IPS-15b (cell line): ENCODE data around the gene SMIM23.

Source experiments
- H3K27me3 ChIP-seq: one replicate; pipeline ENCODE4 v1.6.1; 2013; ENCODE audit warnings: low read length; ENCODE audit not compliant: control insufficient read depth, insufficient read depth
- H3K36me3 ChIP-seq: one replicate; pipeline ENCODE4 v1.6.1; 2013; ENCODE audit warnings: low read length; ENCODE audit not compliant: control insufficient read depth, insufficient read depth
- H3K4me1 ChIP-seq: one replicate; pipeline ENCODE4 v1.6.1; 2013; ENCODE audit warnings: mild to moderate bottlenecking, low read length; ENCODE audit not compliant: control insufficient read depth, insufficient read depth
- H3K4me3 ChIP-seq: one replicate; pipeline ENCODE4 v1.5.1; 2013; ENCODE audit warnings: low read depth, low read length
- H3K9ac ChIP-seq: one replicate; pipeline ENCODE4 v1.6.1; 2013; ENCODE audit warnings: low read depth, mild to moderate bottlenecking, low read length
- H3K9me3 ChIP-seq: one replicate; pipeline ENCODE4 v1.6.1; 2013; ENCODE audit warnings: mild to moderate bottlenecking, low read length; ENCODE audit not compliant: control insufficient read depth, insufficient read depth

SMIM23 gene

GRCh38 chr5:171785517-171785916 lies at the start of gene SMIM23:
SMIM23 (plus strand) TSS chr5:171785817; CDS start chr5:171785872, 55 bp downstream.
- Histone ChIP-seq H3K4me1 (no peaks in the 10 kb centered on the region), H3K4me3 (no peak within 1 kb of the TSS), H3K9me3 (no peaks in the 10 kb centered on the region), H3K9ac (no peak within 1 kb of the TSS), H3K36me3 (no peaks in the 10 kb centered on the region), H3K27me3 (no peaks in the 10 kb centered on the region)

- Histone ChIP-seq H3K4me3 (no peak overlapping the region), H3K27me3 (no peaks in the 10 kb centered on the region), H3K9ac (no peak overlapping the region), H3K4me1 (peaks cover 3% of the 10 kb centered on the region), H3K36me3 (no peaks in the 10 kb centered on the region), H3K9me3 (no peaks in the 10 kb centered on the region)
These were observed 48.4 kb upstream of the SMIM23 start for GRCh38 chr5:171736976-171737891.

GRCh38 chr5:171738501-171738900 lies 47.1 kb upstream of the SMIM23 start:
- Histone ChIP-seq H3K27me3 (no peaks in the 10 kb centered on the region), H3K4me1 (peaks cover 3% of the 10 kb centered on the region)

GRCh38 chr5:171739271-171739670 lies 46.3 kb upstream of the SMIM23 start:
- Histone ChIP-seq H3K9me3 (no peaks in the 10 kb centered on the region), H3K36me3 (no peaks in the 10 kb centered on the region), H3K9ac (no peak overlapping the region), H3K27me3 (no peaks in the 10 kb centered on the region), H3K4me3 (no peak overlapping the region), H3K4me1 (peaks cover 3% of the 10 kb centered on the region)

More at GRCh38 chr5:171738501-171738900, 47.1 kb upstream of the SMIM23 start:
- Histone ChIP-seq H3K9ac (no peak overlapping the region), H3K36me3 (no peaks in the 10 kb centered on the region), H3K4me3 (no peak overlapping the region), H3K9me3 (no peaks in the 10 kb centered on the region)

- Histone ChIP-seq H3K36me3 (no peaks in the 10 kb centered on the region), H3K9me3 (no peaks in the 10 kb centered on the region), H3K4me1 (peaks cover 3% of the 10 kb centered on the region), H3K9ac (no peak overlapping the region), H3K27me3 (no peaks in the 10 kb centered on the region), H3K4me3 (no peak overlapping the region)
These were observed 42.1 kb upstream of the SMIM23 start for GRCh38 chr5:171743436-171744076.

GRCh38 chr5:171744264-171744663 lies 41.4 kb upstream of the SMIM23 start:
- H3K4me1 ChIP-seq, result no peaks in the 10 kb centered on the region
- H3K4me3 ChIP-seq, result no peak overlapping the region
- H3K36me3 ChIP-seq, result no peaks in the 10 kb centered on the region
- no peak overlapping the region for H3K9ac ChIP-seq
- H3K9me3 ChIP-seq, result no peaks in the 10 kb centered on the region
- H3K27me3 ChIP-seq, result no peaks in the 10 kb centered on the region

- H3K36me3 ChIP-seq, result no peaks in the 10 kb centered on the region
- H3K4me3 ChIP-seq, result no peak overlapping the region
- H3K9ac ChIP-seq, result no peak overlapping the region
- no peaks in the 10 kb centered on the region for H3K4me1 ChIP-seq
- no peaks in the 10 kb centered on the region for H3K27me3 ChIP-seq
- no peaks in the 10 kb centered on the region for H3K9me3 ChIP-seq
These were observed 40.7 kb upstream of the SMIM23 start for GRCh38 chr5:171744882-171745281.

- no peaks in the 10 kb centered on the region for H3K27me3 ChIP-seq
- H3K4me3 ChIP-seq, result no peak overlapping the region
These were observed 40.0 kb upstream of the SMIM23 start for GRCh38 chr5:171745602-171746001.

GRCh38 chr5:171747061-171747859 lies 38.4 kb upstream of the SMIM23 start:
- Histone ChIP-seq H3K9ac (no peak overlapping the region), H3K36me3 (no peaks in the 10 kb centered on the region), H3K4me3 (no peak overlapping the region), H3K4me1 (no peaks in the 10 kb centered on the region), H3K27me3 (no peaks in the 10 kb centered on the region), H3K9me3 (no peaks in the 10 kb centered on the region)

More at GRCh38 chr5:171745602-171746001, 40.0 kb upstream of the SMIM23 start:
- Histone ChIP-seq H3K36me3 (no peaks in the 10 kb centered on the region), H3K9me3 (no peaks in the 10 kb centered on the region), H3K9ac (no peak overlapping the region), H3K4me1 (no peaks in the 10 kb centered on the region)

GRCh38 chr5:171748720-171749119 lies 36.9 kb upstream of the SMIM23 start:
- Histone ChIP-seq H3K36me3 (no peaks in the 10 kb centered on the region), H3K4me3 (no peak overlapping the region), H3K9me3 (no peaks in the 10 kb centered on the region), H3K27me3 (no peaks in the 10 kb centered on the region), H3K9ac (no peak overlapping the region), H3K4me1 (no peaks in the 10 kb centered on the region)

- H3K27me3 ChIP-seq, result no peaks in the 10 kb centered on the region
- no peaks in the 10 kb centered on the region for H3K36me3 ChIP-seq
- H3K4me3 ChIP-seq, result no peak overlapping the region
- no peaks in the 10 kb centered on the region for H3K9me3 ChIP-seq
- no peaks in the 10 kb centered on the region for H3K4me1 ChIP-seq
- H3K9ac ChIP-seq, result no peak overlapping the region
These were observed 36.3 kb upstream of the SMIM23 start for GRCh38 chr5:171749365-171749764.
